IMR-90 (cell line): ENCODE results near the gene BEX3. TPM values are rescaled to one million over a fixed set of nuclear protein-coding genes. Genes with fewer than 3 reads are reported as not detected.

ENCODE experiments used
- ATAC-seq: fragments of 200-7000 bp; cut with Tn5 transposase; 2 replicates; pipeline ENCODE4 v1.9.1; 2020; ENCODE audit warnings: low read depth, mild to moderate bottlenecking, moderate library complexity
- BruUV-seq: library from RNA; stranded (reverse); fragments of 400-500 nt; replicated peaks from 2 replicates; lab custom pipeline; 2021; lab: Mats Ljungman, UMichigan
- CTCF ChIA-PET: fragments of 300-600 bp; formaldehyde crosslinking; extraction: SDS; loops from one replicate; lab custom pipeline; 2021; ENCODE audit warnings: antibody characterized with exemption; lab: Yijun Ruan, JAX
- POLR2A ChIA-PET: fragments of 300-600 bp; sonication (Branson Sonifier 250); formaldehyde crosslinking; loops from one replicate; lab custom pipeline; 2022; ENCODE audit warnings: antibody characterized with exemption; ENCODE audit not compliant: unreplicated experiment; lab: Charles Lee
- DNase-seq: peaks from one replicate; pipeline ENCODE4 v3.0.0; 2013
- H2AFZ ChIP-seq: replicated peaks from 2 replicates; pipeline ENCODE3; 2013; ENCODE audit warnings: low read length, mild to moderate bottlenecking; ENCODE audit not compliant: poor library complexity
- H2AK5ac ChIP-seq: 2 replicates; pipeline ENCODE4 v1.6.1; 2013; ENCODE audit warnings: low read depth, low read length, inconsistent platforms
- H2AK9ac ChIP-seq: replicated peaks from 2 replicates; pipeline ENCODE3; 2013; ENCODE audit warnings: mild to moderate bottlenecking, low read depth, low read length, moderate library complexity; ENCODE audit not compliant: poor library complexity
- H2BK120ac ChIP-seq: 2 replicates; pipeline ENCODE4 v1.6.1; 2013; ENCODE audit warnings: low read depth, low read length, inconsistent platforms
- H2BK15ac ChIP-seq: 3 replicates; pipeline ENCODE4 v1.6.1; 2013; ENCODE audit warnings: low read depth, low read length, inconsistent platforms
- H2BK20ac ChIP-seq: 2 replicates; pipeline ENCODE4 v1.6.1; 2013; ENCODE audit warnings: low read depth, mild to moderate bottlenecking, inconsistent platforms, low read length, moderate library complexity
- H2BK5ac ChIP-seq: 2 replicates; pipeline ENCODE4 v1.6.1; 2013; ENCODE audit warnings: mild to moderate bottlenecking, low read depth, low read length, inconsistent platforms; ENCODE audit not compliant: poor library complexity, severe bottlenecking
- H3K14ac ChIP-seq: replicated peaks from 2 replicates; pipeline ENCODE4 v1.6.1; 2013; ENCODE audit warnings: low read depth, low read length, inconsistent platforms
- H3K18ac ChIP-seq: 2 replicates; pipeline ENCODE4 v1.6.1; 2013; ENCODE audit warnings: low read depth, low read length, control low read depth
- H3K23ac ChIP-seq: 2 replicates; pipeline ENCODE4 v1.6.1; 2013; ENCODE audit warnings: low read depth, low read length, inconsistent platforms
- H3K27ac ChIP-seq: 2 replicates; pipeline ENCODE4 v1.5.1; 2013; ENCODE audit warnings: mild to moderate bottlenecking, control low read depth, low read length; ENCODE audit not compliant: insufficient read depth
- H3K27me3 ChIP-seq: 2 replicates; pipeline ENCODE4 v1.6.1; 2013; ENCODE audit warnings: low read length; ENCODE audit not compliant: control insufficient read depth, insufficient read depth
- H3K36me3 ChIP-seq: 2 replicates; pipeline ENCODE4 v1.6.1; 2013; ENCODE audit warnings: low read length, mixed read lengths; ENCODE audit not compliant: control insufficient read depth, insufficient read depth
- H3K4ac ChIP-seq: 2 replicates; pipeline ENCODE4 v1.6.1; 2013; ENCODE audit warnings: low read depth, low read length, inconsistent platforms
- H3K4me1 ChIP-seq: 2 replicates; pipeline ENCODE4 v1.6.1; 2013; ENCODE audit warnings: low read length, mixed read lengths; ENCODE audit not compliant: control insufficient read depth, insufficient read depth
- H3K4me2 ChIP-seq: 2 replicates; pipeline ENCODE4 v1.6.1; 2013; ENCODE audit warnings: low read depth, mild to moderate bottlenecking, control low read depth, low read length, moderate library complexity
- H3K4me3 ChIP-seq: 2 replicates; pipeline ENCODE4 v1.5.1; 2013; ENCODE audit warnings: low read depth, mild to moderate bottlenecking, control low read depth, low read length, moderate library complexity; ENCODE audit not compliant: insufficient read depth
- H3K56ac ChIP-seq: 2 replicates; pipeline ENCODE4 v1.6.1; 2013; ENCODE audit warnings: low read length, inconsistent platforms; ENCODE audit not compliant: insufficient read depth; ENCODE audit errors: extremely low read depth
- H3K79me1 ChIP-seq, 2 experiments: 2 replicates each; pipeline ENCODE4 v1.6.1; 2013; ENCODE audit warnings: low read length in 2 of 2, inconsistent platforms in 1 of 2, low read depth in 1 of 2
- H3K9ac ChIP-seq: 2 replicates; pipeline ENCODE4 v1.6.1; 2013; ENCODE audit warnings: low read depth, low read length, control low read depth
- H3K9me1 ChIP-seq: 2 replicates; pipeline ENCODE4 v1.6.1; 2013; ENCODE audit warnings: low read length, inconsistent platforms; ENCODE audit not compliant: insufficient read depth
- H3K9me3 ChIP-seq: 2 replicates; pipeline ENCODE4 v1.6.1; 2013; ENCODE audit warnings: low read length; ENCODE audit not compliant: control insufficient read depth, insufficient read depth
- H4K20me1 ChIP-seq: 2 replicates; pipeline ENCODE4 v1.6.1; 2013; ENCODE audit warnings: low read length, inconsistent platforms; ENCODE audit not compliant: insufficient read depth
- H4K5ac ChIP-seq: 2 replicates; pipeline ENCODE4 v1.6.1; 2013; ENCODE audit warnings: mild to moderate bottlenecking, low read depth, low read length, control low read depth
- H4K8ac ChIP-seq, 2 experiments: 2 replicates each; pipeline ENCODE4 v1.6.1; 2013; ENCODE audit warnings: low read depth in 2 of 2, low read length in 2 of 2, control low read depth in 1 of 2, inconsistent platforms in 1 of 2
- H4K91ac ChIP-seq: 2 replicates; pipeline ENCODE4 v1.6.1; 2013; ENCODE audit warnings: low read depth, low read length, inconsistent platforms; ENCODE audit not compliant: insufficient read depth
- BHLHE40 ChIP-seq: fragments of 150-350 bp; IDR thresholded peaks from 2 replicates; pipeline ENCODE4 v1.6.1; 2016; ENCODE audit warnings: mild to moderate bottlenecking, low read depth, low read length
- CEBPB ChIP-seq: IDR thresholded peaks from 2 replicates; pipeline ENCODE4 v1.6.1; 2012; ENCODE audit warnings: low read depth, low read length, improper control_type of control experiment
- CHD1 ChIP-seq: IDR thresholded peaks from 2 replicates; pipeline ENCODE4 v1.6.1; 2012; ENCODE audit warnings: low read depth, low read length, improper control_type of control experiment
- FOS ChIP-seq: fragments of 150-350 bp; IDR thresholded peaks from 2 replicates; pipeline ENCODE4 v1.6.1; 2016; ENCODE audit warnings: low read depth, low read length
- MAFK ChIP-seq: IDR thresholded peaks from 2 replicates; pipeline ENCODE4 v1.6.1; 2012; ENCODE audit warnings: low read depth, low read length, improper control_type of control experiment
- MAZ ChIP-seq: IDR thresholded peaks from 2 replicates; pipeline ENCODE4 v1.6.1; 2012; ENCODE audit warnings: low read depth, mild to moderate bottlenecking, low read length, improper control_type of control experiment, moderate library complexity, borderline replicate concordance
- MXI1 ChIP-seq: IDR thresholded peaks from 2 replicates; pipeline ENCODE4 v1.6.1; 2012; ENCODE audit warnings: low read depth, mild to moderate bottlenecking, low read length, moderate library complexity, borderline replicate concordance
- NFE2L2 ChIP-seq: fragments of 150-350 bp; IDR thresholded peaks from 2 replicates; pipeline ENCODE4 v1.6.1; 2016; ENCODE audit warnings: low read depth, mild to moderate bottlenecking, low read length
- POLR2A ChIP-seq: IDR thresholded peaks from 2 replicates; pipeline ENCODE4 v1.6.1; 2012; ENCODE audit warnings: mild to moderate bottlenecking, low read depth, low read length
- RAD21 ChIP-seq: IDR thresholded peaks from 2 replicates; pipeline ENCODE4 v1.6.1; 2012; ENCODE audit warnings: low read length, improper control_type of control experiment
- RCOR1 ChIP-seq: IDR thresholded peaks from 2 replicates; pipeline ENCODE4 v1.6.1; 2012; ENCODE audit warnings: mild to moderate bottlenecking, low read length, improper control_type of control experiment; ENCODE audit not compliant: insufficient replicate concordance
- RFX5 ChIP-seq: IDR thresholded peaks from 2 replicates; pipeline ENCODE4 v1.8.0; 2012; ENCODE audit warnings: low read depth, mild to moderate bottlenecking, low read length, moderate library complexity
- SMC3 ChIP-seq: fragments of 150-350 bp; IDR thresholded peaks from 2 replicates; pipeline ENCODE4 v1.6.1; 2016; ENCODE audit warnings: low read depth, mild to moderate bottlenecking, antibody characterized with exemption, low read length, moderate library complexity
- USF2 ChIP-seq: fragments of 150-350 bp; IDR thresholded peaks from 2 replicates; pipeline ENCODE4 v1.6.1; 2017; ENCODE audit warnings: mild to moderate bottlenecking, antibody characterized with exemption, low read length, low read depth
- WGBS, 2 experiments: methylation state at CpG; one replicate each; pipeline versions ENCODE4 v1.1.5 to v1.1.7; 2013; ENCODE audit warnings: missing lambda C conversion rate in 2 of 2; ENCODE audit not compliant: insufficient read length in 1 of 2; ENCODE audit errors: extremely low coverage in 2 of 2; 5-methylcytosine and 5-hydroxymethylcytosine counted together
- dilution Hi-C: fragments of 300-500 bp; cut with HindIII; formaldehyde crosslinking; loops from one replicate; pipeline ENCODE4 v1.14.3; 2018; ENCODE audit warnings: low sequenced_read_pairs; ENCODE audit not compliant: unreplicated experiment
- in situ Hi-C: fragments of 300-500 bp; cut with MboI; formaldehyde crosslinking; loops from 3 replicates; pipeline ENCODE4 v1.14.3; 2019; ENCODE audit warnings: low sequenced_read_pairs, inconsistent platforms, mixed read lengths
- intact Hi-C: fragments of 100-400 bp; cut with micrococcal nuclease; formaldehyde crosslinking; loops from 2 replicates; pipeline ENCODE4 v1.10.0; 2022
- polyA plus RNA-seq, 3 experiments: library from polyadenylated mRNA; depleted of rRNA; stranded (reverse); fragments of >200 nt; gene quantifications; 2 replicates each; pipeline ENCODE4 v1.2.3, GENCODE V29; 2012; ENCODE audit warnings: low replicate concordance in 1 of 3
- total RNA-seq: library from RNA; depleted of rRNA; stranded (reverse); fragments of >200 nt; gene quantifications from 2 replicates; pipeline ENCODE4 v1.2.3, GENCODE V29; 2012
- TF ChIP-seq, protein P1 (sequence below): conservative IDR thresholded peaks from 2 replicates; pipeline ENCODE4 v1.5.1; 2012; ENCODE audit warnings: mild to moderate bottlenecking, low read depth, low read length, improper control_type of control experiment
- TF ChIP-seq, protein P2 (sequence below): fragments of 150-350 bp; IDR thresholded peaks from 2 replicates; pipeline ENCODE4 v1.6.1; 2016; ENCODE audit warnings: low read depth, mild to moderate bottlenecking, low read length, moderate library complexity, borderline replicate concordance

BEX3 gene
- total and polyA plus RNA-seq, 2 of the 4 experiments (the other 2 are of a cell fraction) = 114 to 409 TPM

DNA sequence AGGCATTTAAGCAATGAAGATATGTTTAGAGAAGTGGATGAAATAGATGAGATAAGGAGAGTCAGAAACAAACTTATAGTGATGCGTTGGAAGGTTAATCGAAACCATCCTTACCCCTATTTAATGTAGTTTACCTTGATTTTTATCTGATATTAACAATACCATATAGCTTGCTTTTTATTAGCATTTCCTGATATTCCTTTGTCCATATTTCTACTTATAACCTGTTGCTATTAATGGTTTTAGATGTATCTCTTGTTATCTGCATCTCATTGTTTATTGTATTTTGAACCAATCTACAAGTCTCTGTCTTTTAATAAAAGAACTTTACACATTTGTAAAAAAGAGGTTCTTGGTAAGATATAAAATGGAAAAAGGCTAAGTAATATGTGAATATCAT, 18.5 kb upstream of the BEX3 start:
- intact Hi-C loops (loop anchor here (5.0 kb wide), 1 partner anchor 104 kb away; no protein-coding TSS in a partner anchor), dilution Hi-C loops (no loop called here), in situ Hi-C loops (no loop called here)
- H3K27me3 ChIP-seq = no peaks in the 10 kb centered on the region
- no peak overlapping the region for H3K18ac ChIP-seq
- no peak overlapping the region for H3K23ac ChIP-seq
- H2BK15ac ChIP-seq = no peak overlapping the region
- H4K8ac ChIP-seq = no peak overlapping the region
- no peak overlapping the region for H2AFZ ChIP-seq
- no peak overlapping the region for H2AK9ac ChIP-seq
- no peak overlapping the region for H3K56ac ChIP-seq
- POLR2A ChIA-PET = interaction anchor here (2.6 kb wide), 1 partner anchor 10 kb away, joined by 15 read pairs; no protein-coding TSS in a partner anchor
- H3K14ac ChIP-seq = no peak overlapping the region
- no peaks in the 10 kb centered on the region for H3K9me3 ChIP-seq
- H3K27ac ChIP-seq = no peak overlapping the region
- H3K4me1 ChIP-seq = peaks cover 5% of the 10 kb centered on the region; the same call in 1 of the 2 replicates
- H2BK120ac ChIP-seq = no peak overlapping the region
- TF ChIP-seq POLR2A = no peak
- TF ChIP-seq RFX5 = no peak
- no peak for TF ChIP-seq BHLHE40
- no peak for TF ChIP-seq RAD21
- TF ChIP-seq, protein P1, sequence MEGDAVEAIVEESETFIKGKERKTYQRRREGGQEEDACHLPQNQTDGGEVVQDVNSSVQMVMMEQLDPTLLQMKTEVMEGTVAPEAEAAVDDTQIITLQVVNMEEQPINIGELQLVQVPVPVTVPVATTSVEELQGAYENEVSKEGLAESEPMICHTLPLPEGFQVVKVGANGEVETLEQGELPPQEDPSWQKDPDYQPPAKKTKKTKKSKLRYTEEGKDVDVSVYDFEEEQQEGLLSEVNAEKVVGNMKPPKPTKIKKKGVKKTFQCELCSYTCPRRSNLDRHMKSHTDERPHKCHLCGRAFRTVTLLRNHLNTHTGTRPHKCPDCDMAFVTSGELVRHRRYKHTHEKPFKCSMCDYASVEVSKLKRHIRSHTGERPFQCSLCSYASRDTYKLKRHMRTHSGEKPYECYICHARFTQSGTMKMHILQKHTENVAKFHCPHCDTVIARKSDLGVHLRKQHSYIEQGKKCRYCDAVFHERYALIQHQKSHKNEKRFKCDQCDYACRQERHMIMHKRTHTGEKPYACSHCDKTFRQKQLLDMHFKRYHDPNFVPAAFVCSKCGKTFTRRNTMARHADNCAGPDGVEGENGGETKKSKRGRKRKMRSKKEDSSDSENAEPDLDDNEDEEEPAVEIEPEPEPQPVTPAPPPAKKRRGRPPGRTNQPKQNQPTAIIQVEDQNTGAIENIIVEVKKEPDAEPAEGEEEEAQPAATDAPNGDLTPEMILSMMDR = no peak
- TF ChIP-seq, protein P2, sequence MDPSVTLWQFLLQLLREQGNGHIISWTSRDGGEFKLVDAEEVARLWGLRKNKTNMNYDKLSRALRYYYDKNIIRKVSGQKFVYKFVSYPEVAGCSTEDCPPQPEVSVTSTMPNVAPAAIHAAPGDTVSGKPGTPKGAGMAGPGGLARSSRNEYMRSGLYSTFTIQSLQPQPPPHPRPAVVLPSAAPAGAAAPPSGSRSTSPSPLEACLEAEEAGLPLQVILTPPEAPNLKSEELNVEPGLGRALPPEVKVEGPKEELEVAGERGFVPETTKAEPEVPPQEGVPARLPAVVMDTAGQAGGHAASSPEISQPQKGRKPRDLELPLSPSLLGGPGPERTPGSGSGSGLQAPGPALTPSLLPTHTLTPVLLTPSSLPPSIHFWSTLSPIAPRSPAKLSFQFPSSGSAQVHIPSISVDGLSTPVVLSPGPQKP = no peak
- TF ChIP-seq RCOR1 = no peak
- no peak for TF ChIP-seq CEBPB
- no peak for TF ChIP-seq MXI1
- TF ChIP-seq NFE2L2 = no peak
- no peak for TF ChIP-seq FOS
- no peak for TF ChIP-seq SMC3
- no peak for TF ChIP-seq USF2
- TF ChIP-seq MAZ = no peak
- TF ChIP-seq MAFK = no peak
- no peak for TF ChIP-seq CHD1
- ATAC-seq = no peak
- H3K9ac ChIP-seq = no peak overlapping the region
- no CpG with 5 or more reads among the region's 2 CpGs for WGBS, 2 experiments
- H4K20me1 ChIP-seq = no peaks in the 10 kb centered on the region
- 0 out of 4 replicates have a peak, but pooled peaks cover 0 to 6% of the 10 kb centered on the region in 2 experiments for H3K79me1 ChIP-seq
- no peak overlapping the region for H3K4ac ChIP-seq
- CTCF ChIA-PET = no interaction called here
- H4K5ac ChIP-seq = no peak overlapping the region
- H2BK20ac ChIP-seq = no peak overlapping the region
- no peak for DNase-seq
- H4K91ac ChIP-seq = no peak overlapping the region
- no peaks in the 10 kb centered on the region; the same call in 1 of the 2 replicates for H3K9me1 ChIP-seq
- H3K4me3 ChIP-seq = peak overlapping the region; percentile 94
- no peak overlapping the region for H2AK5ac ChIP-seq
- H3K36me3 ChIP-seq = peaks cover 2% of the 10 kb centered on the region; the same call in 1 of the 2 replicates
- no peak overlapping the region for H2BK5ac ChIP-seq
- TSS peak; percentile 100 for BruUV-seq
- peak overlapping the region; percentile 84 for H3K4me2 ChIP-seq
